A549 (cell line): Measurements from ENCODE around the gene CDKN1A. TPM values are rescaled to one million over a fixed set of nuclear protein-coding genes. Genes with fewer than 3 reads are reported as not detected.

ENCODE experiments used
- ATAC-seq, 2 experiments: fragments of 200-7000 bp in 1 of 2; fragments of >200 bp in 1 of 2; cut with Nextera tagmentation in 1 of 2; cut with Tn5 transposase in 1 of 2; 3 replicates each; pipeline versions ENCODE4 v1.8.0 to v1.9.1; 2018 to 2020; ENCODE audit warnings: mild to moderate bottlenecking in 1 of 2, moderate library complexity in 1 of 2
- CTCF ChIA-PET: fragments of 300-600 bp; sonication (Branson Sonifier 250); formaldehyde crosslinking; extraction: SDS; loops from one replicate; lab custom pipeline; 2021; ENCODE audit warnings: antibody characterized with exemption, inconsistent platforms; lab: Yijun Ruan, JAX
- POLR2A ChIA-PET: fragments of 350-600 bp; formaldehyde crosslinking; extraction: SDS; loops from one replicate; lab custom pipeline; 2021; ENCODE audit warnings: antibody characterized with exemption, inconsistent platforms; lab: Yijun Ruan, JAX
- DNase-seq, 2 experiments: peaks; one replicate each; pipeline versions ENCODE4 v3.0.0 to v3.0.0-alpha.2; 2011 to 2016; ENCODE audit warnings: low read depth in 1 of 2, low spot score in 1 of 2
- FAIRE-seq: peaks from 2 replicates; lab custom pipeline; 2011; peaks lifted over from hg19 to GRCh38; lab: Jason Lieb, UNC
- H3K27ac ChIP-seq, 2 experiments: fragments of >200 bp; sonication (Bioruptor Twin); formaldehyde crosslinking; 3 replicates each; pipeline ENCODE4 v1.5.1; 2016 to 2017
- H3K4me1 ChIP-seq: fragments of >200 bp; sonication (Bioruptor Twin); formaldehyde crosslinking; 3 replicates; pipeline ENCODE4 v1.6.1; 2016
- H3K4me2 ChIP-seq: fragments of >200 bp; sonication (Bioruptor Twin); formaldehyde crosslinking; 3 replicates; pipeline ENCODE4 v1.6.1; 2016
- H3K4me3 ChIP-seq: fragments of >200 bp; sonication (Bioruptor Twin); formaldehyde crosslinking; 3 replicates; pipeline ENCODE4 v1.5.1; 2016
- H3K9me3 ChIP-seq: fragments of >200 bp; sonication (Bioruptor Twin); formaldehyde crosslinking; 3 replicates; pipeline ENCODE4 v1.6.1; 2016
- ATOH8 ChIP-seq: fragments of 250-450 bp; sonication (Bioruptor Pico); IDR thresholded peaks from 2 replicates; pipeline ENCODE4 v1.5.0; 2020; ENCODE audit warnings: low read depth, mild to moderate bottlenecking, moderate library complexity
- BCL3 ChIP-seq: fragments of >200 bp; sonication (Bioruptor Twin); formaldehyde crosslinking; IDR thresholded peaks from 3 replicates; pipeline ENCODE4 v1.6.1; 2016
- CHD2 ChIP-seq: fragments of 150-350 bp; IDR thresholded peaks from 2 replicates; pipeline ENCODE4 v1.6.1; 2014; ENCODE audit warnings: low read length; ENCODE audit not compliant: partially characterized antibody
- CHD4 ChIP-seq: fragments of 200-600 bp; sonication (generic); IDR thresholded peaks from 2 replicates; pipeline ENCODE4 v1.6.1; 2016; ENCODE audit warnings: antibody characterized with exemption, mild to moderate bottlenecking, borderline replicate concordance
- EHF ChIP-seq: fragments of 250-450 bp; sonication (Bioruptor Pico); IDR thresholded peaks from 2 replicates; pipeline ENCODE4 v1.5.0; 2020; ENCODE audit warnings: mild to moderate bottlenecking
- EHMT2 ChIP-seq: fragments of 200-600 bp; sonication (generic); IDR thresholded peaks from 2 replicates; pipeline ENCODE4 v1.6.1; 2016; ENCODE audit warnings: antibody characterized with exemption, low read depth, mild to moderate bottlenecking, moderate library complexity
- FOSL2 ChIP-seq, 2 experiments: fragments of 450-650 bp in 1 of 2; fragments of >200 bp in 1 of 2; sonication (Bioruptor Twin) in 1 of 2; formaldehyde crosslinking; IDR thresholded peaks; 2 replicates each; pipeline versions ENCODE4 v1.5.0 to v1.6.1; 2016 to 2020; ENCODE audit warnings: mild to moderate bottlenecking in 1 of 2, moderate library complexity in 1 of 2
- HMGXB4 ChIP-seq: fragments of 250-450 bp; sonication (Bioruptor Pico); IDR thresholded peaks from 2 replicates; pipeline ENCODE4 v1.5.0; 2021; ENCODE audit warnings: mild to moderate bottlenecking, moderate library complexity, borderline replicate concordance
- HOXB5 ChIP-seq: fragments of 250-450 bp; sonication (Bioruptor Pico); IDR thresholded peaks from 2 replicates; pipeline ENCODE4 v1.5.0; 2020; ENCODE audit warnings: mild to moderate bottlenecking, moderate library complexity
- KDM1A ChIP-seq: fragments of 200-600 bp; sonication (generic); IDR thresholded peaks from 2 replicates; pipeline ENCODE4 v1.6.1; 2016; ENCODE audit warnings: low read depth, mild to moderate bottlenecking
- MAFK ChIP-seq: fragments of 450-650 bp; IDR thresholded peaks from 2 replicates; pipeline ENCODE4 v1.6.1; 2014; ENCODE audit not compliant: partially characterized antibody
- NPAS2 ChIP-seq: fragments of 250-450 bp; sonication (Bioruptor Pico); IDR thresholded peaks from 2 replicates; pipeline ENCODE4 v1.8.0; 2022; ENCODE audit warnings: mild to moderate bottlenecking, moderate library complexity, borderline replicate concordance
- POLR2A ChIP-seq: IDR thresholded peaks from 2 replicates; pipeline ENCODE4 v1.6.1; 2012; ENCODE audit warnings: mild to moderate bottlenecking, low read length
- SREBF2 ChIP-seq: fragments of 450-650 bp; IDR thresholded peaks from 2 replicates; pipeline ENCODE4 v1.6.1; 2014; ENCODE audit warnings: mild to moderate bottlenecking, moderate library complexity
- WGBS: methylation state at CpG from one replicate; pipeline ENCODE4 v1.1.6; 2017; ENCODE audit errors: missing lambda C conversion rate; 5-methylcytosine and 5-hydroxymethylcytosine counted together
- polyA plus RNA-seq, 4 experiments: library from polyadenylated mRNA; depleted of rRNA in 3 of 4; stranded (reverse); fragments of >200 nt; fragmentation: RNase III in 1 of 4; extraction: RNeasy Plus Mini Kit Qiagen cat#74134 plus additional on column Dnase treatment in 1 of 4; gene quantifications; 2 replicates in 3 of 4; 3 replicates in 1 of 4; pipeline ENCODE4 v1.2.3, GENCODE V29; 2011 to 2017
- TF ChIP-seq, protein P1 (sequence below): fragments of 200-600 bp; sonication (generic); IDR thresholded peaks from 2 replicates; pipeline ENCODE4 v1.6.1; 2016; ENCODE audit warnings: antibody characterized with exemption, mild to moderate bottlenecking, moderate library complexity
- TF ChIP-seq, protein P2 (sequence below): IDR thresholded peaks from 2 replicates; pipeline ENCODE4 v1.6.1; 2012
- TF ChIP-seq, protein P3 (sequence below): fragments of >200 bp; sonication (Bioruptor Twin); formaldehyde crosslinking; IDR thresholded peaks from 3 replicates; pipeline ENCODE4 v1.5.1; 2016
- TF ChIP-seq, protein P4 (sequence below): IDR thresholded peaks from 2 replicates; pipeline ENCODE4 v1.6.1; 2012; ENCODE audit warnings: low read depth, borderline replicate concordance

CDKN1A gene
- polyA plus RNA-seq, 2 of the 4 experiments (the other 2 are of a cell fraction), result 130 to 183 TPM

GRCh38 chr6:36700831-36701230, 22.3 kb downstream of the CDKN1A start:
- peaks cover 5% of the 10 kb centered on the region; the same call in 1 of the 3 replicates for H3K4me1 ChIP-seq
- 99% methylated on average over 3 of the region's 3 CpGs for WGBS
- DNase-seq (no peak), ATAC-seq (no peak), FAIRE-seq (no peak)
- CTCF ChIA-PET, result interaction anchor here (0.6 to 2.0 kb wide), 6 partner anchors 10 to 85 kb away, joined by 3 to 5 read pairs (median 4); no protein-coding TSS in a partner anchor
- TF ChIP-seq, protein P1, sequence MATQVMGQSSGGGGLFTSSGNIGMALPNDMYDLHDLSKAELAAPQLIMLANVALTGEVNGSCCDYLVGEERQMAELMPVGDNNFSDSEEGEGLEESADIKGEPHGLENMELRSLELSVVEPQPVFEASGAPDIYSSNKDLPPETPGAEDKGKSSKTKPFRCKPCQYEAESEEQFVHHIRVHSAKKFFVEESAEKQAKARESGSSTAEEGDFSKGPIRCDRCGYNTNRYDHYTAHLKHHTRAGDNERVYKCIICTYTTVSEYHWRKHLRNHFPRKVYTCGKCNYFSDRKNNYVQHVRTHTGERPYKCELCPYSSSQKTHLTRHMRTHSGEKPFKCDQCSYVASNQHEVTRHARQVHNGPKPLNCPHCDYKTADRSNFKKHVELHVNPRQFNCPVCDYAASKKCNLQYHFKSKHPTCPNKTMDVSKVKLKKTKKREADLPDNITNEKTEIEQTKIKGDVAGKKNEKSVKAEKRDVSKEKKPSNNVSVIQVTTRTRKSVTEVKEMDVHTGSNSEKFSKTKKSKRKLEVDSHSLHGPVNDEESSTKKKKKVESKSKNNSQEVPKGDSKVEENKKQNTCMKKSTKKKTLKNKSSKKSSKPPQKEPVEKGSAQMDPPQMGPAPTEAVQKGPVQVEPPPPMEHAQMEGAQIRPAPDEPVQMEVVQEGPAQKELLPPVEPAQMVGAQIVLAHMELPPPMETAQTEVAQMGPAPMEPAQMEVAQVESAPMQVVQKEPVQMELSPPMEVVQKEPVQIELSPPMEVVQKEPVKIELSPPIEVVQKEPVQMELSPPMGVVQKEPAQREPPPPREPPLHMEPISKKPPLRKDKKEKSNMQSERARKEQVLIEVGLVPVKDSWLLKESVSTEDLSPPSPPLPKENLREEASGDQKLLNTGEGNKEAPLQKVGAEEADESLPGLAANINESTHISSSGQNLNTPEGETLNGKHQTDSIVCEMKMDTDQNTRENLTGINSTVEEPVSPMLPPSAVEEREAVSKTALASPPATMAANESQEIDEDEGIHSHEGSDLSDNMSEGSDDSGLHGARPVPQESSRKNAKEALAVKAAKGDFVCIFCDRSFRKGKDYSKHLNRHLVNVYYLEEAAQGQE, result no peak
- no peak for TF ChIP-seq POLR2A
- no peak for TF ChIP-seq KDM1A
- TF ChIP-seq, protein P2, sequence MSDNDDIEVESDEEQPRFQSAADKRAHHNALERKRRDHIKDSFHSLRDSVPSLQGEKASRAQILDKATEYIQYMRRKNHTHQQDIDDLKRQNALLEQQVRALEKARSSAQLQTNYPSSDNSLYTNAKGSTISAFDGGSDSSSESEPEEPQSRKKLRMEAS, result no peak
- TF ChIP-seq NPAS2, result no peak
- no peak for TF ChIP-seq EHMT2
- no peak for TF ChIP-seq ATOH8 (CRISPR knock-in tag)
- TF ChIP-seq HMGXB4 (CRISPR knock-in tag), result no peak
- TF ChIP-seq, protein P3, sequence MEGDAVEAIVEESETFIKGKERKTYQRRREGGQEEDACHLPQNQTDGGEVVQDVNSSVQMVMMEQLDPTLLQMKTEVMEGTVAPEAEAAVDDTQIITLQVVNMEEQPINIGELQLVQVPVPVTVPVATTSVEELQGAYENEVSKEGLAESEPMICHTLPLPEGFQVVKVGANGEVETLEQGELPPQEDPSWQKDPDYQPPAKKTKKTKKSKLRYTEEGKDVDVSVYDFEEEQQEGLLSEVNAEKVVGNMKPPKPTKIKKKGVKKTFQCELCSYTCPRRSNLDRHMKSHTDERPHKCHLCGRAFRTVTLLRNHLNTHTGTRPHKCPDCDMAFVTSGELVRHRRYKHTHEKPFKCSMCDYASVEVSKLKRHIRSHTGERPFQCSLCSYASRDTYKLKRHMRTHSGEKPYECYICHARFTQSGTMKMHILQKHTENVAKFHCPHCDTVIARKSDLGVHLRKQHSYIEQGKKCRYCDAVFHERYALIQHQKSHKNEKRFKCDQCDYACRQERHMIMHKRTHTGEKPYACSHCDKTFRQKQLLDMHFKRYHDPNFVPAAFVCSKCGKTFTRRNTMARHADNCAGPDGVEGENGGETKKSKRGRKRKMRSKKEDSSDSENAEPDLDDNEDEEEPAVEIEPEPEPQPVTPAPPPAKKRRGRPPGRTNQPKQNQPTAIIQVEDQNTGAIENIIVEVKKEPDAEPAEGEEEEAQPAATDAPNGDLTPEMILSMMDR, result no peak
- TF ChIP-seq HOXB5 (CRISPR knock-in tag), result no peak
- no peak for TF ChIP-seq BCL3
- TF ChIP-seq MAFK, result no peak
- no peak for TF ChIP-seq FOSL2 (IDR thresholded peaks at IDR 0.05)
- no peak for TF ChIP-seq FOSL2 (CRISPR knock-in tag; IDR thresholded peaks at IDR 0.05)
- TF ChIP-seq CHD2, result no peak
- TF ChIP-seq SREBF2, result no peak
- no peak for TF ChIP-seq CHD4
- TF ChIP-seq, protein P4, sequence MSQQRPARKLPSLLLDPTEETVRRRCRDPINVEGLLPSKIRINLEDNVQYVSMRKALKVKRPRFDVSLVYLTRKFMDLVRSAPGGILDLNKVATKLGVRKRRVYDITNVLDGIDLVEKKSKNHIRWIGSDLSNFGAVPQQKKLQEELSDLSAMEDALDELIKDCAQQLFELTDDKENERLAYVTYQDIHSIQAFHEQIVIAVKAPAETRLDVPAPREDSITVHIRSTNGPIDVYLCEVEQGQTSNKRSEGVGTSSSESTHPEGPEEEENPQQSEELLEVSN, result no peak
- no peak for TF ChIP-seq EHF (CRISPR knock-in tag)
- H3K9me3 ChIP-seq, result no peaks in the 10 kb centered on the region
- H3K4me3 ChIP-seq, result no peak overlapping the region
- no peak overlapping the region for H3K27ac ChIP-seq
- no peak overlapping the region for H3K4me2 ChIP-seq
- POLR2A ChIA-PET, result no interaction called here
